Gastrocnemius medialis (tissue), 4 donors: ENCODE results near the gene TTC28.

ENCODE experiments used
- CTCF ChIP-seq, 5 experiments: fragments of 450-650 bp in 3 of 5; fragments of 200-600 bp in 2 of 5; sonication (generic) in 2 of 5; IDR thresholded peaks in 4 of 5; conservative IDR thresholded peaks in 1 of 5; 1 replicate in 4 of 5; 2 replicates in 1 of 5; pipeline ENCODE4 v1.5.1; 2016 to 2019; ENCODE audit warnings: antibody characterized with exemption in 5 of 5, mild to moderate bottlenecking in 3 of 5, moderate library complexity in 3 of 5
- POLR2A ChIP-seq, 2 donors: fragments of 450-650 bp; IDR thresholded peaks; one replicate each; pipeline ENCODE4 v1.6.1; 2017; ENCODE audit warnings: antibody characterized with exemption in 2 of 2, mild to moderate bottlenecking in 2 of 2, moderate library complexity in 2 of 2

GRCh38 chr22:28620244-28620922 lies 59.3 kb downstream of the TTC28 start:
- no peak for TF ChIP-seq CTCF (IDR thresholded peaks at IDR 0.05 in 4 of 5, conservative IDR thresholded peaks at IDR 0.05 in 1 of 5)
- TF ChIP-seq POLR2A (IDR thresholded peaks at IDR 0.05) = no peak
